Natural killer cell (primary cell): ENCODE measurements around the gene ICE1. TPM values are rescaled to one million over a fixed set of nuclear protein-coding genes. Genes with fewer than 3 reads are reported as not detected.

Experiments
- ATAC-seq, 3 donors: fragments of 150-1000 bp in 2 of 3; fragments of 200-7000 bp in 1 of 3; cut with Tn5 transposase; 1 replicate in 1 of 3; 2 replicates in 2 of 3; pipeline ENCODE4 v1.10.0; 2021; ENCODE audit warnings: mild to moderate bottlenecking in 2 of 3, moderate library complexity in 2 of 3
- DNase-seq, 2 donors: peaks; one replicate each; pipeline versions ENCODE4 v3.0.0 to v3.0.0-alpha.2; 2013 to 2021; ENCODE audit warnings: mixed read lengths in 1 of 2
- H3K27ac ChIP-seq: one replicate; pipeline ENCODE4 v1.5.1; 2013; ENCODE audit warnings: mild to moderate bottlenecking, low read length
- H3K27me3 ChIP-seq: one replicate; pipeline ENCODE4 v1.6.1; 2013; ENCODE audit warnings: low read length; ENCODE audit not compliant: control insufficient read depth, insufficient read depth
- H3K36me3 ChIP-seq: one replicate; pipeline ENCODE4 v1.6.1; 2013; ENCODE audit warnings: low read length; ENCODE audit not compliant: control insufficient read depth, insufficient read depth
- H3K4me1 ChIP-seq: one replicate; pipeline ENCODE4 v1.6.1; 2013; ENCODE audit warnings: low read length; ENCODE audit not compliant: control insufficient read depth, insufficient read depth
- H3K4me3 ChIP-seq: one replicate; pipeline ENCODE4 v1.5.1; 2013; ENCODE audit warnings: low read length
- H3K9me3 ChIP-seq: one replicate; pipeline ENCODE4 v1.6.1; 2013; ENCODE audit warnings: low read length; ENCODE audit not compliant: control insufficient read depth, insufficient read depth
- H3K27ac Mint-ChIP-seq, 2 donors: one replicate each; pipeline ENCODE4 v1.8.0; 2022; ENCODE audit warnings: mild to moderate bottlenecking in 2 of 2, mixed read lengths in 2 of 2, moderate library complexity in 1 of 2
- H3K27me3 Mint-ChIP-seq, 2 donors: one replicate each; pipeline ENCODE4 v1.8.0; 2022; ENCODE audit warnings: low read depth in 2 of 2, mixed read lengths in 2 of 2
- H3K36me3 Mint-ChIP-seq: one replicate; pipeline ENCODE4 v1.8.0; 2022; ENCODE audit warnings: mixed read lengths
- H3K4me1 Mint-ChIP-seq, 2 donors: one replicate each; pipeline ENCODE4 v1.8.0; 2022; ENCODE audit warnings: mixed read lengths in 2 of 2
- H3K4me3 Mint-ChIP-seq: one replicate; pipeline ENCODE4 v1.8.0; 2022; ENCODE audit warnings: mild to moderate bottlenecking, moderate library complexity, mixed read lengths
- H3K9me3 Mint-ChIP-seq, 2 donors: one replicate each; pipeline ENCODE4 v1.8.0; 2022; ENCODE audit warnings: mixed read lengths in 2 of 2
- CTCF ChIP-seq: fragments of 200-600 bp; IDR thresholded peaks from one replicate; pipeline ENCODE4 v1.8.0; 2022; ENCODE audit warnings: antibody characterized with exemption
- WGBS: methylation state at CpG from one replicate; pipeline ENCODE4 v1.1.7; 2013; ENCODE audit warnings: missing lambda C conversion rate; ENCODE audit not compliant: insufficient coverage; 5-methylcytosine and 5-hydroxymethylcytosine counted together
- intact Hi-C: fragments of 100-400 bp; cut with micrococcal nuclease; formaldehyde crosslinking; loops from one replicate; pipeline ENCODE4 v1.14.2; 2022
- total RNA-seq, 4 donors: library from RNA; stranded (reverse); fragments of 120-200 nt in 1 of 4; gene quantifications; one replicate each; pipeline versions ENCODE4 v1.2.3 to v1.2.4, GENCODE V29; 2013 to 2022

Gene ICE1
- 10 to 100 TPM; 29.7 to 44.5 (median 36.6) TPM for total RNA-seq
- total RNA-seq (2013) = 48.6 TPM

DNA sequence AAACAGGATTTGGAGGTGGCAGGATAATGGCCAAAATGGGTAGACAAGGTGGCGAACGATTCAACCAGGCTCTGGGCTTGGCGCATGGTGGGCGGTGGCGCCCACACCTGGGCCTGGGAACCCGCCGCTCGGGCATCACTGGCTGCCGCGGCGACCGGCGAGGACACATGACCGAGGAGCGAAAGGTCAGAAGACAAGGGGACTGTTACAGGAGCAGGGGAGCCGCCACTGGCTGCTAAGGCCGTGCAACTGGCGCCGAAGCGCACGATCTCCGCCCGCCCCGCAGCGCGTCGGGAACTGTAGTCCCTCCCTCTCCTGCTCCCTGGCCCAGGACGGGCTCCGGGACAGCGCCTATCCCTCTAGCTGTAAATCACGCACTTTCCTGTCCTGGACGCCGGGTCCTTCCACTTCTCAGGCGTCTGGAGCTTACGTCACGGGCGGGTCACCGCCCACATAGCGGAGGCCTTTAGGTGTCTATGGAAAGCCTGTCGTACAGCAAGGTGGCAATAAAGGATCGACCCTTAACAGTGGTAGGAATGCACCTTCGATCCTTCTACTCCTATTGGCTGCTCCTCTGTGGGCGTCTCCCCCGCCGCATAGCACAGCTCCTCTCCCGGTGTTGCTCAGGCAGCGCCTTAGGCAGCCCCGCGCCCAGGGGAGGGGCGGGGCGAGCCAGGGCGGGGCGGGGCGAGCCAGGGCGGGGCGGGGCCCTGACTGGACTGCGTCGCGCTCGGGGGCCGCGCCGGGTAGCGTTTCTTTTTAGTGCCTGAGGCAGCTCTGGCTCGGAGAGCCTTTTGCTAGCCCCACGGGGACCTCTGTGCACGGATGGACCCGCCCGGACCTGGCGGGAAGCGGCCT is at the start of gene ICE1:
TSS of gene ICE1 (plus strand) at position 717 of the 858 bp plus-strand sequence. CDS start 239 bp downstream, outside the sequence.
- ATAC-seq (peak; percentile 88 to 95 (median 88)), DNase-seq (peak; percentile 95 to 98)
- Histone ChIP-seq H3K27ac (peak within 1 kb of the TSS; percentile 100), H3K27me3 (no peaks in the 10 kb centered on the region), H3K4me1 (peaks cover 27% of the 10 kb centered on the region), H3K36me3 (no peaks in the 10 kb centered on the region), H3K4me3 (peak within 1 kb of the TSS; percentile 83), H3K9me3 (no peaks in the 10 kb centered on the region)
- no peak within 1 kb of the TSS for H3K4me3 Mint-ChIP-seq
- H3K27me3 Mint-ChIP-seq = no peaks in the 10 kb centered on the region
- intact Hi-C loops = loop anchor here (1.0 to 2.0 kb wide), 4 partner anchors 73 to 1211 kb away; partner anchors contain the start of genes MED10, NSUN2 and SRD5A1
- TF ChIP-seq CTCF = no peak
- WGBS = under 1% methylated on average over 71 of the region's 71 CpGs
- peaks cover 18 to 19% of the 10 kb centered on the region in 2 donors for H3K4me1 Mint-ChIP-seq
- H3K36me3 Mint-ChIP-seq = no peaks in the 10 kb centered on the region
- H3K9me3 Mint-ChIP-seq = no peaks in the 10 kb centered on the region
- H3K27ac Mint-ChIP-seq = no peak within 1 kb of the TSS

- no peaks in the 10 kb centered on the region for H3K36me3 Mint-ChIP-seq
- 82% methylated on average over 10 of the region's 10 CpGs for WGBS
- DNase-seq (no peak), ATAC-seq (no peak)
- H3K4me1 ChIP-seq = no peaks in the 10 kb centered on the region
- H3K36me3 ChIP-seq = no peaks in the 10 kb centered on the region
- H3K9me3 Mint-ChIP-seq = no peaks in the 10 kb centered on the region
- H3K27me3 Mint-ChIP-seq = peaks cover 3 to 5% of the 10 kb centered on the region in 2 donors
- H3K4me3 Mint-ChIP-seq = no peak overlapping the region
- H3K9me3 ChIP-seq = no peaks in the 10 kb centered on the region
- intact Hi-C loops = no loop called here
- no peaks in the 10 kb centered on the region for H3K27me3 ChIP-seq
- no peaks in the 10 kb centered on the region for H3K4me1 Mint-ChIP-seq
- TF ChIP-seq CTCF = no peak
- H3K27ac Mint-ChIP-seq = no peak overlapping the region
- no peak overlapping the region for H3K27ac ChIP-seq
- H3K4me3 ChIP-seq = no peak overlapping the region
Measured at GRCh38 chr5:5372930-5373329, 49.5 kb upstream of the ICE1 start.

- Mint-ChIP-seq H3K36me3 (no peaks in the 10 kb centered on the region), H3K9me3 (no peaks in the 10 kb centered on the region), H3K4me3 (no peak overlapping the region), H3K27ac (no peak overlapping the region), H3K27me3 (peaks cover 3 to 5% of the 10 kb centered on the region in 2 donors), H3K4me1 (no peaks in the 10 kb centered on the region)
- ATAC-seq = no peak
- no peak for DNase-seq
- Histone ChIP-seq H3K27me3 (no peaks in the 10 kb centered on the region), H3K4me1 (no peaks in the 10 kb centered on the region), H3K36me3 (no peaks in the 10 kb centered on the region), H3K27ac (no peak overlapping the region), H3K9me3 (no peaks in the 10 kb centered on the region), H3K4me3 (no peak overlapping the region)
- 100% methylated on average over 2 of the region's 2 CpGs for WGBS
- TF ChIP-seq CTCF = no peak
- intact Hi-C loops = no loop called here
Measured at GRCh38 chr5:5373351-5373989, 49.0 kb upstream of the ICE1 start.
